K562 (cell line): ENCODE data around the gene BIRC3. TPM values are rescaled to one million over a fixed set of nuclear protein-coding genes. Genes with fewer than 3 reads are reported as not detected.
A peak's percentile ranks its signal among the peaks of the same experiment; 100 is the strongest.

Experiments
- CCNT2 ChIP-seq: IDR thresholded peaks from 2 replicates; pipeline ENCODE4 v1.6.1; 2011; ENCODE audit warnings: borderline replicate concordance, low read depth, mild to moderate bottlenecking, moderate library complexity, mixed read lengths, low read length; ENCODE audit not compliant: insufficient read length; ENCODE audit errors: extremely low read depth
- ELF4 ChIP-seq: fragments of 450-650 bp; formaldehyde crosslinking; IDR thresholded peaks from 2 replicates; pipeline ENCODE4 v1.4.0; 2022; ENCODE audit warnings: missing genetic modification characterization
- FOXK2 ChIP-seq, 2 experiments: fragments of 450-650 bp; IDR thresholded peaks in 1 of 2; conservative IDR thresholded peaks in 1 of 2; 2 replicates each; pipeline ENCODE4 v1.6.1; 2016; ENCODE audit warnings: low read depth in 2 of 2, mild to moderate bottlenecking in 1 of 2
- HNRNPUL1 ChIP-seq: fragments of 200-400 bp; formaldehyde crosslinking; IDR thresholded peaks from 2 replicates; pipeline ENCODE4 v1.6.1; 2017; ENCODE audit warnings: low read length
- KLF16 ChIP-seq: IDR thresholded peaks from 2 replicates; pipeline ENCODE4 v1.6.1; 2016; ENCODE audit warnings: antibody characterized with exemption
- MEF2A ChIP-seq: IDR thresholded peaks from 2 replicates; pipeline ENCODE4 v1.6.1; 2011; ENCODE audit warnings: low read depth, mild to moderate bottlenecking, low read length, moderate library complexity; ENCODE audit not compliant: control insufficient read depth
- PML ChIP-seq: IDR thresholded peaks from 2 replicates; pipeline ENCODE4 v1.6.1; 2012; ENCODE audit warnings: low read length, inconsistent platforms
- PYGO2 ChIP-seq: fragments of 450-650 bp; IDR thresholded peaks from 2 replicates; pipeline ENCODE4 v1.6.1; 2016; ENCODE audit warnings: mild to moderate bottlenecking, missing genetic modification characterization, moderate library complexity, missing compliant biosample characterization
- SMAD1 ChIP-seq: fragments of 150-350 bp; IDR thresholded peaks from 2 replicates; pipeline ENCODE4 v1.6.1; 2014; ENCODE audit warnings: low read length, low read depth; ENCODE audit not compliant: partially characterized antibody
- SOX6 ChIP-seq: fragments of 450-650 bp; IDR thresholded peaks from 2 replicates; pipeline ENCODE4 v1.6.1; 2014; ENCODE audit warnings: mild to moderate bottlenecking
- SRSF3 ChIP-seq: fragments of 200-400 bp; formaldehyde crosslinking; IDR thresholded peaks from 2 replicates; pipeline ENCODE4 v1.6.1; 2016; ENCODE audit warnings: mild to moderate bottlenecking, low read length, moderate library complexity; ENCODE audit not compliant: insufficient read depth
- TARDBP ChIP-seq: fragments of 450-650 bp; IDR thresholded peaks from 2 replicates; pipeline ENCODE4 v1.6.1; 2016
- ZNF24 ChIP-seq: fragments of 450-650 bp; IDR thresholded peaks from 2 replicates; pipeline ENCODE4 v1.6.1; 2016
- polyA plus RNA-seq, 8 experiments: library from polyadenylated mRNA; depleted of rRNA in 4 of 8; stranded (reverse) in 5 of 8; unstranded in 3 of 8; fragments of >200 nt; fragmentation: Nextera tagmentation in 2 of 8; fragmentation: Illumina TruSeq in 1 of 8; extraction: Ambion mirVana in 2 of 8; extraction: Trizol in 1 of 8; gene quantifications; 2 replicates each; pipeline versions ENCODE4 v1.2.1 to v1.2.3, GENCODE V29; 2011 to 2014; ENCODE audit warnings: inconsistent platforms in 1 of 8, missing spikeins in 1 of 8
- total RNA-seq, 7 experiments: library from RNA; depleted of rRNA in 6 of 7; stranded (reverse); fragments of >200 nt in 6 of 7; fragmentation: Illumina TruSeq in 2 of 7; extraction: Trizol in 2 of 7; gene quantifications; 2 replicates each; pipeline versions ENCODE4 v1.2.1 to v1.2.3, GENCODE V29; 2011 to 2021; ENCODE audit warnings: low replicate concordance in 1 of 7
- TF ChIP-seq, protein P1 (sequence below): fragments of 450-650 bp; formaldehyde crosslinking; IDR thresholded peaks from 2 replicates; pipeline ENCODE4 v1.4.0; 2022; ENCODE audit warnings: missing genetic modification characterization
- TF ChIP-seq, protein P2 (sequence below), 2 experiments: fragments of 450-650 bp; formaldehyde crosslinking in 1 of 2; IDR thresholded peaks; 2 replicates each; pipeline versions ENCODE4 v1.4.0 to v1.6.1; 2014 to 2020; ENCODE audit warnings: mild to moderate bottlenecking in 2 of 2, borderline replicate concordance in 1 of 2, low read depth in 1 of 2
- TF ChIP-seq, protein P3 (sequence below): fragments of 450-650 bp; IDR thresholded peaks from 2 replicates; pipeline ENCODE4 v1.6.1; 2016; ENCODE audit warnings: antibody characterized with exemption
- TF ChIP-seq, protein P4 (sequence below): fragments of 250-450 bp; sonication (Bioruptor Pico); IDR thresholded peaks from 2 replicates; pipeline ENCODE4 v1.4.0; 2020; ENCODE audit warnings: borderline replicate concordance

Gene BIRC3
- total and polyA plus RNA-seq, 9 of the 15 experiments (the other 6 are each of a cell fraction or from before 2014, with no cell fraction given), result 0.08 to 0.42 (median 0.18) TPM

DNA sequence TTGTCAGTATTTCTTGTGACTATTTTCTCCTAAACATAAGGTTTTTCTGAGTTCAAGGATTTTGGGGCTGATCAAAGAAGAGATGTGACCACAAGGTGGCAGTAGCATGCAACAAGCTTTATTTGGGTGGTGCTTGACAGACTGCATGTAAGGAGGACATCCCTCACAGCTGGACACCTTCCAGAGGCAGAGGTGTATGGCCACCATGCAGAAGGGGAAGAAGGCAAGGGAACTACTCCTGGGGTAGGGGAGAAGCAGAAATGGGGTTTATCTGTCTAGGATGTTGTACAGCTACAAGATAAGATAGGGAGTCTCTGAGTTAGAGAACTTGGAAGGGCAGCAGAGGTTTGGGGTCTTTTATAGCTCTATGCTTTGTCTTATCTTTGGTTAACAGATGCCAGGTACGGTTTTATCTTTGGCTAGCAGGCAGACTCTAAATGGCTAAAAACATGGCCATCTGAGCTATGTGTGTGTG lies 24.6 kb downstream of the BIRC3 start (continued):
- TF ChIP-seq, protein P1, sequence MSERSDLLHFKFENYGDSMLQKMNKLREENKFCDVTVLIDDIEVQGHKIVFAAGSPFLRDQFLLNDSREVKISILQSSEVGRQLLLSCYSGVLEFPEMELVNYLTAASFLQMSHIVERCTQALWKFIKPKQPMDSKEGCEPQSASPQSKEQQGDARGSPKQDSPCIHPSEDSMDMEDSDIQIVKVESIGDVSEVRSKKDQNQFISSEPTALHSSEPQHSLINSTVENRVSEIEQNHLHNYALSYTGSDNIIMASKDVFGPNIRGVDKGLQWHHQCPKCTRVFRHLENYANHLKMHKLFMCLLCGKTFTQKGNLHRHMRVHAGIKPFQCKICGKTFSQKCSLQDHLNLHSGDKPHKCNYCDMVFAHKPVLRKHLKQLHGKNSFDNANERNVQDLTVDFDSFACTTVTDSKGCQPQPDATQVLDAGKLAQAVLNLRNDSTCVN, result peak; percentile 90; the same call in 1 of the 2 replicates
- TF ChIP-seq CCNT2 (peak; percentile 94), ZNF24 (peak; percentile 57; the same call in 1 of the 2 replicates), SMAD1 (peak; percentile 28), MEF2A (peak; percentile 14; the same call in 1 of the 2 replicates), TARDBP (peak; percentile 97), SOX6 (peak; percentile 97), HNRNPUL1 (no peak), FOXK2 (conservative IDR thresholded peaks at IDR 0.05 in 1 of 2, IDR thresholded peaks at IDR 0.05 in 1 of 2; ENCODE audit: low read depth in 2 of 2) (peak; percentile 40 to 59; a peak in 2 of 4 replicates), ELF4 (CRISPR knock-in tag) (peak; percentile 98), PML (peak; percentile 96), SRSF3 (no peak), KLF16 (peak; percentile 89), PYGO2 (tag) (peak; percentile 92)
- TF ChIP-seq, protein P2, sequence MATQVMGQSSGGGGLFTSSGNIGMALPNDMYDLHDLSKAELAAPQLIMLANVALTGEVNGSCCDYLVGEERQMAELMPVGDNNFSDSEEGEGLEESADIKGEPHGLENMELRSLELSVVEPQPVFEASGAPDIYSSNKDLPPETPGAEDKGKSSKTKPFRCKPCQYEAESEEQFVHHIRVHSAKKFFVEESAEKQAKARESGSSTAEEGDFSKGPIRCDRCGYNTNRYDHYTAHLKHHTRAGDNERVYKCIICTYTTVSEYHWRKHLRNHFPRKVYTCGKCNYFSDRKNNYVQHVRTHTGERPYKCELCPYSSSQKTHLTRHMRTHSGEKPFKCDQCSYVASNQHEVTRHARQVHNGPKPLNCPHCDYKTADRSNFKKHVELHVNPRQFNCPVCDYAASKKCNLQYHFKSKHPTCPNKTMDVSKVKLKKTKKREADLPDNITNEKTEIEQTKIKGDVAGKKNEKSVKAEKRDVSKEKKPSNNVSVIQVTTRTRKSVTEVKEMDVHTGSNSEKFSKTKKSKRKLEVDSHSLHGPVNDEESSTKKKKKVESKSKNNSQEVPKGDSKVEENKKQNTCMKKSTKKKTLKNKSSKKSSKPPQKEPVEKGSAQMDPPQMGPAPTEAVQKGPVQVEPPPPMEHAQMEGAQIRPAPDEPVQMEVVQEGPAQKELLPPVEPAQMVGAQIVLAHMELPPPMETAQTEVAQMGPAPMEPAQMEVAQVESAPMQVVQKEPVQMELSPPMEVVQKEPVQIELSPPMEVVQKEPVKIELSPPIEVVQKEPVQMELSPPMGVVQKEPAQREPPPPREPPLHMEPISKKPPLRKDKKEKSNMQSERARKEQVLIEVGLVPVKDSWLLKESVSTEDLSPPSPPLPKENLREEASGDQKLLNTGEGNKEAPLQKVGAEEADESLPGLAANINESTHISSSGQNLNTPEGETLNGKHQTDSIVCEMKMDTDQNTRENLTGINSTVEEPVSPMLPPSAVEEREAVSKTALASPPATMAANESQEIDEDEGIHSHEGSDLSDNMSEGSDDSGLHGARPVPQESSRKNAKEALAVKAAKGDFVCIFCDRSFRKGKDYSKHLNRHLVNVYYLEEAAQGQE (IDR thresholded peaks at IDR 0.05; ENCODE audit: borderline replicate concordance), result peak; percentile 85; the same call in 1 of the 2 replicates
- TF ChIP-seq, protein P2 (CRISPR knock-in tag; IDR thresholded peaks at IDR 0.05; ENCODE audit: low read depth), result no peak
- TF ChIP-seq, protein P3, sequence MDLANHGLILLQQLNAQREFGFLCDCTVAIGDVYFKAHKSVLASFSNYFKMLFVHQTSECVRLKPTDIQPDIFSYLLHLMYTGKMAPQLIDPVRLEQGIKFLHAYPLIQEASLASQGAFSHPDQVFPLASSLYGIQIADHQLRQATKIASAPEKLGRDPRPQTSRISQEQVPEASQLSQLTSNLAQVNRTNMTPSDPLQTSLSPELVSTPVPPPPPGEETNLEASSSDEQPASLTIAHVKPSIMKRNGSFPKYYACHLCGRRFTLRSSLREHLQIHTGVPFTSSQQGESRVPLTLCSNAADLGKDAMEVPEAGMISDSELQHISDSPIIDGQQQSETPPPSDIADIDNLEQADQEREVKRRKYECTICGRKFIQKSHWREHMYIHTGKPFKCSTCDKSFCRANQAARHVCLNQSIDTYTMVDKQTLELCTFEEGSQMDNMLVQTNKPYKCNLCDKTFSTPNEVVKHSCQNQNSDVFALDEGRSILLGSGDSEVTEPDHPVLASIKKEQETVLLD, result peak; percentile 90
- TF ChIP-seq, protein P4, sequence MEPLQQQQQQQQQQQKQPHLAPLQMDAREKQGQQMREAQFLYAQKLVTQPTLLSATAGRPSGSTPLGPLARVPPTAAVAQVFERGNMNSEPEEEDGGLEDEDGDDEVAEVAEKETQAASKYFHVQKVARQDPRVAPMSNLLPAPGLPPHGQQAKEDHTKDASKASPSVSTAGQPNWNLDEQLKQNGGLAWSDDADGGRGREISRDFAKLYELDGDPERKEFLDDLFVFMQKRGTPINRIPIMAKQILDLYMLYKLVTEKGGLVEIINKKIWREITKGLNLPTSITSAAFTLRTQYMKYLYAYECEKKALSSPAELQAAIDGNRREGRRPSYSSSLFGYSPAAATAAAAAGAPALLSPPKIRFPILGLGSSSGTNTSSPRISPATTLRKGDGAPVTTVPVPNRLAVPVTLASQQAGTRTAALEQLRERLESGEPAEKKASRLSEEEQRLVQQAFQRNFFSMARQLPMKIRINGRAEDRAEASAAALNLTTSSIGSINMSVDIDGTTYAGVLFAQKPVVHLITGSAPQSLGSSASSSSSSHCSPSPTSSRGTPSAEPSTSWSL, result no peak
